ENCODE data around the gene ZNF487. TPM values are rescaled to one million over a fixed set of nuclear protein-coding genes. Genes with fewer than 3 reads are reported as not detected.

The ZNF487 gene
- total RNA-seq, 2 experiments from 2014 or later: 1.8 to 2.3 TPM

DNA sequence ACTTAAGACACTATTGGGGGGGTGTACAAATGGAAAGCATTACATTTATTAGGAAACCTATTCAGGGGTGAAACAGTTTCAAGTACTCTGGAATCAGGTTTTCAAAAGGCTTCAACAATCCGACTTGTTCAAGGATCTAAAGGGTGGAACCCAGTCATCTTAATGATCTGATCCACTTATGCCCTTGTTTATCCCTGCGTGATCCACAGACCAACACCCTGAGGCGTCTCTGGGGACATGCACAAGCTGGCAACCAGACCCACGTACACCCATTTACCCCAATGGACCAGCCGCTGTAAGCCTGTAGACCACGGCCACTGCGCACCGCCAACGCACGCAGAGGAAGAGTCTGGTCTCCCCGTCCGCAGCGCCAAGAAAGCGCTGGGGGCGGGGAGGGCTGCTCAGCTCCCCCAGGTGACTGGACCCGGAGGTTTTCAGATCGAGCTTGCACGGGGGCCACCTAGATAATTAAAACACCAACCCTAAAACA, 41.3 kb upstream of the ZNF487 start:
- H3K4me1 Mint-ChIP-seq: peaks cover 61% of the 10 kb centered on the region
- DNase-seq (peak; percentile 58), ATAC-seq (no peak)
- peak overlapping the region; percentile 99 for H3K4me3 Mint-ChIP-seq
- H3K27ac Mint-ChIP-seq: peak overlapping the region; percentile 85
- ChIA-PET CTCF (interaction anchor here (0.6 to 2.5 kb wide), 5 partner anchors 10 to 249 kb away, joined by 3 to 9 read pairs (median 3); no protein-coding TSS in a partner anchor), POLR2A (interaction anchor here (0.8 to 2.2 kb wide), 4 partner anchors 10 to 25 kb away, joined by 3 to 24 read pairs (median 4); no protein-coding TSS in a partner anchor)
- H3K27me3 Mint-ChIP-seq: no peaks in the 10 kb centered on the region
- H3K36me3 Mint-ChIP-seq (ENCODE audit: low read depth): peaks cover 87% of the 10 kb centered on the region
- H3K9me3 Mint-ChIP-seq (ENCODE audit: low read depth): no peaks in the 10 kb centered on the region
- intact Hi-C loops (cut with DNase I, micrococcal nuclease): loop anchor here (2.0 to 10.0 kb wide), 4 partner anchors 33 to 613 kb away; partner anchors contain the start of genes BMS1 (in 1 of the 2), CSGALNACT2 (in 1 of the 2) and ZNF239 (in 1 of the 2)

DNA sequence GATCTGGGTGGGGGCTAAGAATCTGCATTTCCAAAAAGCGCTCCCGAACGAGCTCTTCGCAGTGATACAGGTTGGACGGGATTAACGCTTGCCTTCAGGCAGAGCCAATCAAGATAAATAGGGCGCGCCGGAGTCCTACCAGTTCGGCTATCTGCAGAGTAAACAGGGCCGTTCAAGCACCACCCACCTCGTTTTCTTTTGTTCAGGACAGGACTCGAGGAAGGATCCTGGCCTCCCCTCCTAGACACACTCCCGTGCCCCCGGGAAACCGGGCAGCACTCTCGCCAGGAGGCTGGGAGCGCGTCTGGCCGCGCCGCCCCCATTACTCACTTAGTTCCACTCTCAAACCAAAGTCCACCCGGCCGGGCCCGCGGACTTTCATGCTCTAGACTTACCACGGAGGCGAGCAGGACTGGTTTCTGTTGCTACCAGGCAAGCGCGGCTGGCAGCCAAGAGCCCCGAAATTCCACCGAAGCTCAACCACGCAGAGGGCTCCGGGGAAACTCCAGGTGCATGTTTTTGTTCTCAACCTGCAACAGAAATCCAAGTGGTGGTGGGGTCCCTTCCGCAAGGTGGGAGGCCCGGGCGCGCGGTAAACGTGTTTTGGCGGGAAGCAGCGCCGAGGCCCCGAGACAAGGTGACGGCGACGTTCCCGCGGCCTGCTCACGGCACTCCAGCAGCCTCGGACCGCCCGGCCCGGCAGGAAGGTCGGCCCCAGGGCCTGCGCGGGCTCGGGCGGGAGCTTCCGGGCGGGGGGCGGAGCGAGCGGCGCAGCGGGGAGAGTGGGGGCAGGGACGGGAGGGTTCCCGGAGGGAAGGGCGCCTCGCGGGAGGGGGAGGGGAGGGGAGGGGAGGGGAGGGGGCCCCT, 40.6 kb upstream of the ZNF487 start:
- H3K27ac Mint-ChIP-seq: peak overlapping the region; percentile 85
- intact Hi-C loops (cut with DNase I, micrococcal nuclease): loop anchor here (2.0 to 10.0 kb wide), 4 partner anchors 34 to 613 kb away; partner anchors contain the start of genes BMS1 (in 1 of the 2), CSGALNACT2 (in 1 of the 2) and ZNF239 (in 1 of the 2)
- CTCF ChIA-PET: interaction anchor here (0.5 to 2.5 kb wide), 5 partner anchors 11 to 244 kb away, joined by 3 to 9 read pairs (median 3); no protein-coding TSS in a partner anchor
- H3K27me3 Mint-ChIP-seq: no peaks in the 10 kb centered on the region
- POLR2A ChIA-PET: interaction anchor here (0.8 to 2.2 kb wide), 7 partner anchors 10 to 57 kb away, joined by 3 to 24 read pairs (median 3); partner anchors contain the start of gene HNRNPF
- peak overlapping the region; percentile 99 for H3K4me3 Mint-ChIP-seq
- DNase-seq: peak; percentile 90
- ATAC-seq: peak; percentile 61
- peaks cover 61% of the 10 kb centered on the region for H3K4me1 Mint-ChIP-seq
- peaks cover 84% of the 10 kb centered on the region for H3K36me3 Mint-ChIP-seq (ENCODE audit: low read depth)
- H3K9me3 Mint-ChIP-seq (ENCODE audit: low read depth): no peaks in the 10 kb centered on the region

DNA sequence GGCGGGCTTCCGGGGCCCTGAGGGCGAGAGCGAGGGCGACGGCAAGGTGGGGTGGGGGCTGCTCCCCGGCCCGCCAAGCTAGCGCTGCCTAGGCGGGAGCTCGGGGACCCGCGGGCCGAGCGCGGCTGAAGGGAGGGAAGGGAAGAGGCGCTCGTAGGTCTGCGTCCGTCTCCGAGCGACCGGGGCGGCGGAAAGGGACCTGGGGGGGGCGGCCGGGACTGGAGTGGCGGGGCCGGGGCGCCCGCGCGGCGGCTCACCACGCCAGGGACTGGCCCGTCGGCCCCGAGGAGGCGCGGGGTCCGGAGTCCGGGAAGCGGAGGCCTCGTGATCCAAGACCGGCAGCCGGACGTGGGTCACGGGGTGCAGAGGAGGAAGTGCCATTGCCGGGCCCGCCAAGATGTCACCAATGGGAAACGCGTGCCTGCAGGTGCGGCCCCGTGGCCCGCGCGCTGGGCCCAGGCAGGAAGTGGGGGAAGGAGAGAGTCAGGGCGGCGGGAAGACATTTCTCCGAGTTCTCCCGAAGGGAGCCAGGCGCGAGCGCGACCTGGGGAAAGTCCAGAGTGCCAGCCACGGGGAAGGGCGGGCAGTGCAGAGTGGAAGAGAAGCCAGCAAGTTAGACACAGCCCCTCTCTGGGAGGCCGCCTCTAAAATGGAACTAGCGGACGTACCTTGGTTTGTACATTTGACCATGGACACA, 39.8 kb upstream of the ZNF487 start:
- H3K27ac Mint-ChIP-seq: peak overlapping the region; percentile 96
- H3K36me3 Mint-ChIP-seq (ENCODE audit: low read depth): peaks cover 84% of the 10 kb centered on the region
- no peaks in the 10 kb centered on the region for H3K27me3 Mint-ChIP-seq
- peak overlapping the region; percentile 99 for H3K4me3 Mint-ChIP-seq
- DNase-seq (peak; percentile 93), ATAC-seq (peak; percentile 72)
- intact Hi-C loops (cut with DNase I, micrococcal nuclease): loop anchor here (1.0 to 10.0 kb wide), 9 partner anchors 10 to 614 kb away; partner anchors contain the start of genes BMS1 (in 1 of the 2), CSGALNACT2 (in 1 of the 2) and ZNF239 (in 1 of the 2)
- H3K4me1 Mint-ChIP-seq: peaks cover 63% of the 10 kb centered on the region
- no peaks in the 10 kb centered on the region for H3K9me3 Mint-ChIP-seq (ENCODE audit: low read depth)
- ChIA-PET CTCF (interaction anchor here (0.5 to 2.5 kb wide), 4 partner anchors 10 to 245 kb away, joined by 3 to 9 read pairs (median 4); no protein-coding TSS in a partner anchor), POLR2A (interaction anchor here (0.6 to 2.2 kb wide), 6 partner anchors 11 to 57 kb away, joined by 3 to 24 read pairs (median 4); partner anchors contain the start of gene HNRNPF)

DNA sequence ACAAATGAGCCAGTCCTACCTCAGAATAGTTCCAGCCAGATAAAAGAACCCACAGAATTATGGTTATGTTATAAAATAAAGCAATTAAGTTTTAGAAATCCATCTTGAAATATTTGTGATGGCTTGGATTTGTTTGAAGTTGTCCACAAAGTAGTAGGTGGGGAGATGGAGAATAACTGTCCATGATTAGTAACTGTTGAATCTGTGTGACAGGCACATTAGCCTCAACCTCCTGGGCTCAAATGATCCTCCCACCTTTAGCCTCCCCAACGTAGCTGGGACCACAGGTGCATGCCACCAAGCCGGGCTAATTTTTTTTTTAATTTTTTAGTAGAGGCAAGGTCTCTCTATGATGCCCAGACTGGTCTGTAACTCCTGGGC, 38.0 kb upstream of the ZNF487 start:
- intact Hi-C loops (cut with DNase I, micrococcal nuclease): loop anchor here (1.0 to 10.0 kb wide), 5 partner anchors 8 to 262 kb away; partner anchors contain the start of genes CSGALNACT2 (in 1 of the 2) and ZNF239 (in 1 of the 2)
- H3K27me3 Mint-ChIP-seq: no peaks in the 10 kb centered on the region
- CTCF ChIA-PET: interaction anchor here (0.8 kb wide), 1 partner anchor 9 kb away, joined by 3 read pairs; no protein-coding TSS in a partner anchor
- peak overlapping the region; percentile 96 for H3K27ac Mint-ChIP-seq
- H3K36me3 Mint-ChIP-seq (ENCODE audit: low read depth): peaks cover 81% of the 10 kb centered on the region
- no peak for ATAC-seq
- no peaks in the 10 kb centered on the region for H3K9me3 Mint-ChIP-seq (ENCODE audit: low read depth)
- DNase-seq: no peak
- peaks cover 64% of the 10 kb centered on the region for H3K4me1 Mint-ChIP-seq
- POLR2A ChIA-PET: interaction anchor here (1.3 to 1.4 kb wide), 2 partner anchors 9 to 17 kb away, joined by 3 to 4 read pairs; no protein-coding TSS in a partner anchor
- peak overlapping the region; percentile 99 for H3K4me3 Mint-ChIP-seq

DNA sequence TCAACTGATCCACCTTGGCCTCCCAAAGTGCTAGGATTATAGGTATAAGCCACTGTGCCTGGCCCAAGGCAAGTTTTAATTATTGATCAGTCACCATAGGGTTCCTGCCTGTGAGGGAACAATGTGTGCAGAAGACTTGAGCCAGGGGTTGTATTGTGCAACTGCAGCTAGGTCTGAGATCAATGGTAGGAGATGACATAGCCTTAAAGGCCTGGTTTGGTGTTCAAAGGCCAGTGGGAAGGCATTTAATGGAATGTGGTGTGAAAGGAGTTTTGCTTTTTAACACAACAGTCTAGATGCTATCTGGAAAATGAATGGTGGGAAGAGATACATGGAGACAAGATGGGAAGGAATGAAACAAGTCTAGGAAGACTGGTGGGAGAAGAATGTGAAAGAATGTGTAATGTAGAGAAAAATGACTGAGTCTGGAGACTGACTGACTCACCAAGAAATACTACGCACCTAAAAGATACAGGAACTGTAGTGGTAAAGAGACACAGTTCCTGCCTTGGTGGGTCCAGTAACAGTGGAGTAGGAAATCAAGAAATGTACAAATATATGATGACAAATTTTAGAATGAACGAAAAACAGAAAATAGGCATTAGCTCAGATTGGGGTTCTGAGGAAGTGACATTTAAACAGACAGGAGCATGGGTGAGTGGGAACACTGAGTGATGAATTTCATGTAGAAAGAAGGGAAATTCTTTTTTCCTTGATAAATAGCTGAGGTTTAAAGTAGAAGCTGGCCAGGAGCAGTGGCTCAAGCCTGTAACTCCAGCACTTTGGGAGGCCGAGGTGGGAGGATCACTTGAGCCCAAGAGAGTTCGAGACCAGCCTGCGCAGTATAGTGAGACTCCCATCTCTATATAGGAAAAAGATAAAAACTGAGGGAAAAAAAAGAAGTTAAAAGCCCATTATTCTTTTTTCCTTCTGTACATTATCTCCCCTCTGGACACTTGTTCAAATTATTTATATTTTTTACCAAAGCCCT, 37.3 kb upstream of the ZNF487 start:
- intact Hi-C loops (cut with DNase I, micrococcal nuclease): loop anchor here (1.0 to 10.0 kb wide), 6 partner anchors 8 to 262 kb away; partner anchors contain the start of genes CSGALNACT2 (in 1 of the 2) and ZNF239 (in 1 of the 2)
- H3K4me3 Mint-ChIP-seq: peak overlapping the region; percentile 99
- POLR2A ChIA-PET: interaction anchor here (0.7 to 1.3 kb wide), 6 partner anchors 9 to 263 kb away, joined by 3 to 8 read pairs (median 5); no protein-coding TSS in a partner anchor
- no peaks in the 10 kb centered on the region for H3K9me3 Mint-ChIP-seq (ENCODE audit: low read depth)
- ATAC-seq: peak; percentile 51
- CTCF ChIA-PET: interaction anchor here (0.6 to 1.5 kb wide), 4 partner anchors 8 to 195 kb away, joined by 3 to 4 read pairs (median 4); no protein-coding TSS in a partner anchor
- no peak for DNase-seq
- H3K36me3 Mint-ChIP-seq (ENCODE audit: low read depth): peaks cover 83% of the 10 kb centered on the region
- peak overlapping the region; percentile 96 for H3K27ac Mint-ChIP-seq
- no peaks in the 10 kb centered on the region for H3K27me3 Mint-ChIP-seq
- H3K4me1 Mint-ChIP-seq: peaks cover 64% of the 10 kb centered on the region

DNA sequence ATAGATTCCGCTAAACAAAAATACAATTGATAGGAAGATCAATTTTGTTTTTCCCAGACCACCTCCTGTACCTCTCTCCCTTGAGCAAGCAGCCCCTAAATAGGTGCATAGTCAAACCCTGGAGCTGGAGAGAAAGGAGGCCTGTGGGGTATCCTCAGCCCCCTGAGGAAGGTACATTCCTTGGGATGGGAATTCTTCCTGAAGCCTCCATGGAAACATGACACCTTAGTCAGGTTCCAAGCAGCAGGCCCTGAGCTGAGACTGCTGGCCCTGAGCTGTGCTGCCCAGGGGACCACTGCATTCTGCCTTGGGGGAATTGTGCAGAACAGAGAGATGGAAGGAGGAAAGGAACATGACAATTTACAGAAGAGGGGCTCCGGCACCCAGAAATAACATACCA, 35.3 kb upstream of the ZNF487 start:
- H3K27ac Mint-ChIP-seq: peak overlapping the region; percentile 73
- H3K9me3 Mint-ChIP-seq (ENCODE audit: low read depth): no peaks in the 10 kb centered on the region
- H3K36me3 Mint-ChIP-seq (ENCODE audit: low read depth): peaks cover 82% of the 10 kb centered on the region
- H3K4me1 Mint-ChIP-seq: peaks cover 56% of the 10 kb centered on the region
- ATAC-seq: no peak
- ChIA-PET POLR2A (interaction anchor here (0.7 to 1.2 kb wide), 3 partner anchors 10 to 263 kb away, joined by 3 to 4 read pairs (median 3); partner anchors contain the start of gene CSGALNACT2), CTCF (interaction anchor here (0.7 kb wide), 1 partner anchor 114 kb away, joined by 3 read pairs; no protein-coding TSS in a partner anchor)
- intact Hi-C loops (cut with DNase I, micrococcal nuclease): loop anchor here in 1 of 2 experiments (10.0 kb wide), 1 partner anchor 193 kb away; no protein-coding TSS in a partner anchor
- H3K27me3 Mint-ChIP-seq: no peaks in the 10 kb centered on the region
- DNase-seq: no peak
- H3K4me3 Mint-ChIP-seq: peak overlapping the region; percentile 99

DNA sequence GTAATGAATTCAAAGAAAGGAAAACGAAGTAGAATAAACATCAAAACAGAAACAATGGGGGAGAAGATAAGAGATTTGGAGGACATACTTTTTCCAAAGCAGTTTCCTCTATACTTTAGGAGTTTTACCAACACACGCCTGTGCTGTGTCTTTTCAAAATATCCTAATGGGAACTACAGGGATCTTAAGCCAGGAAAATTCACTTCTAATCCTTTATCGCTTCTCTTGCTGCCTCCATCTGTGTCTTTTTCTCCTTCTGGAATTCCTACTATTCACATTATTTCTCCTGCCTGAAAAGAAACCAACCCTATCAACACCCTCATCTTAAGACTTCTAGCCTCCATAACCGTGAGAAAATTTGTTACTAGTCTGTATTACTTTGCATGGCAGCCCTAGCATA, 34.7 kb upstream of the ZNF487 start:
- intact Hi-C loops (cut with DNase I, micrococcal nuclease): loop anchor here in 1 of 2 experiments (10.0 kb wide), 1 partner anchor 193 kb away; no protein-coding TSS in a partner anchor
- ATAC-seq: no peak
- H3K4me1 Mint-ChIP-seq: peaks cover 56% of the 10 kb centered on the region
- peak overlapping the region; percentile 73 for H3K27ac Mint-ChIP-seq
- peaks cover 82% of the 10 kb centered on the region for H3K36me3 Mint-ChIP-seq (ENCODE audit: low read depth)
- no peaks in the 10 kb centered on the region for H3K27me3 Mint-ChIP-seq
- H3K4me3 Mint-ChIP-seq: peak overlapping the region; percentile 99
- ChIA-PET POLR2A (no interaction called here), CTCF (no interaction called here)
- H3K9me3 Mint-ChIP-seq (ENCODE audit: low read depth): no peaks in the 10 kb centered on the region
- no peak for DNase-seq

DNA sequence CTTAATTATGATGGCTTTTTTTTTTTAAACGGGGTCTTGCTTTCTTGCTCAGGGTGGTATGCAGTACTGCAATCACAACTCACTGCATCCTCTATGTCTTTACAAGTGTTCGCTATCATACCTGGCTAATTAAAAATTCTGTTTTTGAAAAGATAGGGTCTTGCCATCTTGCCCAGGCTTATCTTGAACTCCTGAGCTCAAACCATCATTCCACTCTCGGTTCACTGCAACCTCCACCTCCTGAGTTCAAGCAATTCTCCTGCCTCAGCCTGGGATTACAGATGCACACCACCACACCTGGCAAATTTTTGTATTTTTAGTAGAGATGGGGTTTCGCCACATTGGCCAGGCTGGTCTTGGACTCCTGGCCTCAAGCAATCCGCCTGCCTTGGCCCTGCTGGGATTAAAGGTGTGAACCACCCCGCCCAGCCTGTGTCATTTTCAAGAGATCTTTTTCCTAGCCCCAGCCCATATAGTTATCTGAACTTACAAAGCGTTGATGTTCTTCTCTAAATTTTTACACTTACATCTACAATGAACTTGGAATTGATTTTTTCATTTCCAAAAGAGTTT, 33.9 kb upstream of the ZNF487 start:
- no peak for DNase-seq
- H3K27me3 Mint-ChIP-seq: no peaks in the 10 kb centered on the region
- H3K9me3 Mint-ChIP-seq (ENCODE audit: low read depth): no peaks in the 10 kb centered on the region
- CTCF ChIA-PET: no interaction called here
- peaks cover 81% of the 10 kb centered on the region for H3K36me3 Mint-ChIP-seq (ENCODE audit: low read depth)
- intact Hi-C loops (cut with DNase I, micrococcal nuclease): loop anchor here in 1 of 2 experiments (10.0 kb wide), 1 partner anchor 192 kb away; no protein-coding TSS in a partner anchor
- H3K4me3 Mint-ChIP-seq: peak overlapping the region; percentile 99
- no peak for ATAC-seq
- peaks cover 56% of the 10 kb centered on the region for H3K4me1 Mint-ChIP-seq
- POLR2A ChIA-PET: no interaction called here
- peak overlapping the region; percentile 73 for H3K27ac Mint-ChIP-seq

DNA sequence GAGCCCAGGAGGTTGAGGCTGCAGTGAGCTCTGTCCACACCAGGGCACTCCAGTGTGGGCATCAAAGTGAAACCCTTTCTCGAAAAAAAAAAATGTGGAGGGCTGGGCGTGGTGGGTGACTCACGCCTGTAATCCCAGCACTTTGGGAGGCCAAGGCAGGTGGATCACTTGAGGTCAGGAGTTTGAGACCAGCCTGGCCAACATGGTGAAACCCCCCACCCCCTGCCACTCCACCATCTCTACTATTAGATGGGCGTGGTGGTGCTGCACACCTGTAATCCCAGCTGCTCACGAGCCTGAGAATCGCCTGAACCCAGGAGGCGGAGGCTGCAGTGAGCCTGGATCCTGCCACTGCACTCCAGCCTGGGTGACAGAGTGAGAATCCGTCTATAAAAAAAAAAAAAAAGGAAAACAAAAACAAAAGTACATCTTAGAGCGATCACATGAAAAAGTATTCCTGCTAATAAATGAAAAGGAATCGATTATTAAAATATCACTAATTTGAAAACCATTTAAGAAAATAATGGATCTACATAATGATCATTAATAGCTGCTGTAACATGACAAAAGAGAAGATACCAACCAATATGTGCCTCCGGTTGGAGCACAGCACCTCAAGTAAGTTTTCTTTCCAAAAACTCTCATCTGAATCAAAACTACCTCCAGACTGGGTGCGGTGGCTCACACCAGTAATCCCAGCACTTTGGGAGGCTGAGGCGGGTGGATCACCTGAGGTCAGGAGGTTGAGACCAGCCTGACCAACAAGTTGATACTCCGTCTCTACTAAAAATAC, 32.8 kb upstream of the ZNF487 start:
- ATAC-seq: no peak
- intact Hi-C loops (cut with DNase I, micrococcal nuclease): loop anchor here in 1 of 2 experiments (10.0 kb wide), 1 partner anchor 191 kb away; no protein-coding TSS in a partner anchor
- CTCF ChIA-PET: no interaction called here

More for the DNA sequence above, 32.8 kb upstream of the ZNF487 start:
- POLR2A ChIA-PET: interaction anchor here (0.7 to 0.9 kb wide), 2 partner anchors 10 to 271 kb away, joined by 3 read pairs; no protein-coding TSS in a partner anchor
- H3K36me3 Mint-ChIP-seq (ENCODE audit: low read depth): peaks cover 77% of the 10 kb centered on the region
- no peaks in the 10 kb centered on the region for H3K27me3 Mint-ChIP-seq
- peak overlapping the region; percentile 91 for H3K27ac Mint-ChIP-seq
- no peaks in the 10 kb centered on the region for H3K9me3 Mint-ChIP-seq (ENCODE audit: low read depth)
- H3K4me1 Mint-ChIP-seq: peaks cover 52% of the 10 kb centered on the region
- H3K4me3 Mint-ChIP-seq: peak overlapping the region; percentile 99
- DNase-seq: no peak
